ELR (cell line): Measurements from ENCODE around the gene DNAH17.
A peak's percentile ranks its signal among the peaks of the same experiment; 100 is the strongest.

Experiments
- DNase-seq: peaks from one replicate; pipeline ENCODE4 v3.0.0-alpha.2; 2015; ENCODE audit warnings: low read depth

The DNAH17 gene

GRCh38 chr17:78448356-78448993, 128.7 kb downstream of the DNAH17 start:
- DNase-seq = no peak

DNA sequence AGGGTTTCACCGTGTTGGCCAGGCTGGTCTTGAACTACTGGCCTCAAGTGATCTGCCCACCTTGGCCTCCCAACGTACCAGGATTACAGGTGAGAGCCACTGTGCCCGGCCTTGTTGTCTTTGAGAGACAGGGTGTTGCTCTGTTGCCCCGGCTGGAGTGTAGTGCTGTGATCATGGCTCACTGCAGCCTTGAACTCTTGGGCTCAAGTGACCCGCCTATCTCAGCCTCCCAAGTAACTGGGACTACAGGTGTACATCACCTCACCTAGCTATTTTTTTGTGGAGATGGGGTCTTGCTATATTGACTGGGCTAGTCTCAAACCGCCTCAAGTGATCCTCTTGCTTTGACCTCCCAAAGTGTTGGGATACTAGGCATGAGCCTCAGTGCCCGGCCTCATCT, 130.4 kb downstream of the DNAH17 start:
- no peak for DNase-seq

DNA sequence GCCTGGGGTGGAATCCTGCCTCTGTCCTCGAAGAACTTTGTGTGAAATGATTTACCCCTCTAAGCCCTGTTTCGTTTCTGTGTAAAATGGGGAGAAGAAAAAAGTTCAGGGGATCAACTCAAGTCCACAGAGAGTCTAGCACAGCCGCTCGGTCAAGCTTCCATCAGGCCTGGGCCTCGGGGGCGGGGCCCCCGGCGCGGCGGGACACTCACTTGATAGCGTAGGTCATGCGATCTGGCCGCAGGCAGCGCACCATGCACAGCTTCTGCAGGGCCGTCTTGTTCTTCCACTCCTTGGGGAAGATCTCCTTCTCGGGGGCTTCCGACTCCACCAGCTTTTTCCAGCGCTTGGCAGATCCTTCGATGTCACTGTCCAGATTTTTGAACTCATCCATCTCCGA, 132.8 kb downstream of the DNAH17 start:
- no peak for DNase-seq

DNA sequence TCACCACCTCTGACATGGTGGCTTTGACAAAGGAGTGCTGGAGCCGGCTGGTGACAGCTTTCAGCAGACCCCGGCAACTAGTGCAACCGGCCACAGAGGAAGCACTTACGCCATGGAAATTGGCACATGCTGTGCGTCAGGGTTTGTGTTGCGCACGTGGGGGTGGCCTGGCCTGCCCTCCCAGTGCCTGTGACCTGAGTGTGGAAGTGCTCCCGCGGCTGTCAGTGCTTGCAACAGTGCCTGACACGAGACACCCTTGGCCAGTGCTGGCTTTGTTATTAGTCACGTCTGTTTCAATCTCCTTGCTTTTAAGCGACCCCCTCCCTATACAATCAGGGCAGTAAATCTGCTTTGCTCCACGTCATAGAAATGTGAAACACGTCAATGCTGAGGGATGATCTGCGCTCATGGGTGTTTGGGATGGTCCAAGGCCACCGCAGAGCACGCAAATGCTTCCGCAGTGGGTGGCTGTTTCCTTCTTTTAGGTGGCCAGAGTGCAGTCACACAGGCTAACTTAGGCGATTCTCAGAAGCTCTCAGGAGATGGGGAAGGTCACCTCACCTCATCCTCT, 134.5 kb downstream of the DNAH17 start:
- no peak for DNase-seq

DNA sequence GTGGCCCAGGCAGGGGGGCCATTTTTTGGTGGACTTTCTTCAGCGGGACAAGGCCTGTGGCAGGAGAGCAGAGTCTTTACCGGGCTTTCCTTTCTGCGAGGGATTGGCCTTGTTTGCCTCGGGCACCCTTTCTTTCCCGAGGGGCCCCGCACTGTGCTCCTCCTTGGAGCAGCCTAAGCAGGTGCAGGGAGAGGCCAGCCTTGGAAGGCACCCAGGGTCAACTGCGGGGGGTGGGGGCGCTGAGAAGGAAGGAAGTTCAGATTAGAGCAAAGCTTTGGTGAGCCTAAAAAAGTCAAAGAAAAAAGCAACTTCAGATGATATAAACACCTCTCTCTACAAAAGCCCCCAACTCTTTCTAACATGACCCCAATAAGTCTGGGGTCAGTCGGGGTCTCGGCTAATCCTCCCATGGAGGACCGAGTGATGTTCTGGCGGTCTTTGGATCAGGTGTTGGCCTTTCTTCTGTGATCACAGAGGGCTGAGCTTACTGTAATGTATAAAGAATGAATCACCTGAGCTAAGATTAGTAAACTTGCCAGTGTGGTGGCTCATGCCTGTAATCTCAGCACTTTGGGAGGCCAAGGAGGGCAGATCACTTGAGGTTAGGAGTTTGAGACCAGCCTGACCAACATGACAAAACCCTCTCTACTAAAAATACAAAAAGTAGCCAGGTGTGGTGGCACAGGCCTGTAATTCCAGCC, 135.8 kb downstream of the DNAH17 start:
- DNase-seq = peak; percentile 28

- DNase-seq = peak; percentile 25
Measured at GRCh38 chr17:78438694-78439325, 138.4 kb downstream of the DNAH17 start.

GRCh38 chr17:78438271-78438691, 138.9 kb downstream of the DNAH17 start:
- DNase-seq = peak; percentile 26

- DNase-seq = no peak
Measured at GRCh38 chr17:78437508-78438169, 139.6 kb downstream of the DNAH17 start.

GRCh38 chr17:78435330-78436005, 141.7 kb downstream of the DNAH17 start:
- DNase-seq = no peak

GRCh38 chr17:78434455-78435329, 142.5 kb downstream of the DNAH17 start:
- no peak for DNase-seq

DNA sequence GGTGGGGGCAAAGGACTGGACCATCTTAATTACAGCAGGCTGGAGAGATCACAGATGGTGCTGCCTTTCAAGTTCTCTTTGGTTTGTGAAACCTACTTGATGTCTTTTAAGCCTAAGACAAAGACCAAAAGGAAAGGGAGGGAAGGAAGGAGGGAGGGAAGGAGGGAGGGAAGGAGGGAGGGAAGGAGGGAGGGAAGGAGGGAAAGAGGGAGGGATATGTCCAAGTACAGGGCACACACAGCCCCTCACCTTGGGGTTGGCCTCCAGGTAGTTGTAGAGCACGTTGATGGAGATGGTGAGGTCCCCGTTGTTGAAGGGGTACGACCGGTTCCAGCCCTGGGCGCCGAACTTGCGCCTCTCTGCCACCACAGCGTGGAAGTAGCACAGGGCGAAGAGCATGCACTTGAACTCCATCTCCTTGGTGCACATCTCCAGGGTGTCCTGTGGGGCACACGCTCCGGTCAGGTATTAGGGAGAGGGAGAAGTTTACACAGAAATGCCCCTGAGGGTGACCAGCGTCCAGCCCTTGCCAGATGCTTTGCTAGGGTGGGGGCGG, 143.3 kb downstream of the DNAH17 start:
- DNase-seq = no peak

- DNase-seq = no peak
Measured at GRCh38 chr17:78433013-78433727, 144.0 kb downstream of the DNAH17 start.

DNA sequence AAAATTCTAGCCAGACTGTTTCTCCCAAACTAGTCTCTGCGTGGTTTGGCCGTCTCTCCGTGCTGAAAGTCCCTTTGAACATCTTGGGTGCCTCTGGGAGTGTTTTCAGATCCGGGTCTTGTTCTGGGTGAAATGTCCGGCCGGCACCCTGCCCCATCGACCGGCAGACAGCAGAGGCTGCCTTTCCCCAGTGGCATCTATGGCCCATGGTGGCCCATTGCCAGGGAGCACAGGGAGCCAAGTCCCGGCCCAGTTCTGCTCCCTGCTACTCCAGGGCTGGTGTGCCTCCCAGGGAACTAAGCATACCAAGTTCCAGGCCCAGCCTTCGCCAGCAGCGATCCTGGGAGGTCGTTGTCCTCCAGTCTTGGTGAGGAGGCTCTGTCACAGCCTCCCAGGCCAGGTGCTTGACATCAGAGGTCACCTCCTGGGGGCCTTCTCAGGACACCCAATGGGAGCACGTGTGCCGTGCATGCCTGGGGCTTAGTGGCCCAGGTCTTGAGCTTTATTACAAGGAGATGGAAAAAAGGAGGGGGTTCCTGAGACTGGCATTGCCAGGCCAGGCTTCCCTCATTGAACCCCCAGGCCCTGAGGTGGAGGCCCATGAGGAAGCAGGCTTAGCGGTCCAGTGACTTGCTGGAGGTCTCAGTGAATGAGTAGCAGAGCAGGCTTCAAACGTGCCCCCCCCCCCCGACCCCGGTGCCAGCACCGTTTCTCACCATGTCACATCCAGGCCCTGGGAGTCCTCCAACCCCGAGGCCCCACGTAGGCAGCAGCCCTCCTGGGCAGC, 144.8 kb downstream of the DNAH17 start:
- DNase-seq = no peak

DNA sequence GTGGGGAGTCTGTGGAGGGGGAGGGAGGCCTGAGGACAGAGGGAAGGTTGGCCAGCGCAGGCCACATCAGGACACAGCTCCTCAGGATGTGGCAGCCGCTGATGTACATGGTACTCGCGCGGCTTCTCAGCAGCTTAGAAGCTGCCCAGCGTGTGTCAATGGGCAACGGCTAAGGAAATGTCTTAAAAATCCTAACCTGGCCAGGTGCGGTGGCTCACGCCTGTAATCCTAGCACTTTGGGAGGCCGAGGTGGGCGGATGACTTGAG, 145.6 kb downstream of the DNAH17 start:
- no peak for DNase-seq

GRCh38 chr17:78430892-78431691, 146.1 kb downstream of the DNAH17 start:
- DNase-seq = no peak

DNA sequence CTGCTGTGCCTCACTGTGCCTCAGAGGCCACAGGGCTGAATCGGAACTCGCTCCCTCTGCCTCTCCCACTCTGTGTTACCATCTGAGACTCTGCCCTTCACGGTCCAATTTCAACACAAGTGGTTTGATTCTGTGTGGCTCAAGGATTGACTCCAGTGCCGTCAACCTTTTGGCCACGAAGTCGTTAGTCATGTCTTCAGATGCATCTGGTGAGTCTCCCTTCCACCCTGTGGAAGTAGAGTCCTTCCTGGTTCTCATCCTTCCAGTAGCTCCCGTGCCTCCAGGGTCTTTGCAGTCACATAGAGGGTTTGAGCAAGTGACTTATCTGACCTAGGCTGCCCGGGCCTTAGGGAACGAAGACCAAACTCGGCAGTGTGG, 147.6 kb downstream of the DNAH17 start:
- DNase-seq = no peak

GRCh38 chr17:78428836-78429617, 148.2 kb downstream of the DNAH17 start:
- DNase-seq = no peak
